Measurements from ENCODE around the gene KRTAP5-11.
"Not testable (repeated sequence)": the region's sequence is repeated elsewhere in the genome, so short reads cannot be mapped to it uniquely, and the experiment has no call there.

The KRTAP5-11 gene

DNA sequence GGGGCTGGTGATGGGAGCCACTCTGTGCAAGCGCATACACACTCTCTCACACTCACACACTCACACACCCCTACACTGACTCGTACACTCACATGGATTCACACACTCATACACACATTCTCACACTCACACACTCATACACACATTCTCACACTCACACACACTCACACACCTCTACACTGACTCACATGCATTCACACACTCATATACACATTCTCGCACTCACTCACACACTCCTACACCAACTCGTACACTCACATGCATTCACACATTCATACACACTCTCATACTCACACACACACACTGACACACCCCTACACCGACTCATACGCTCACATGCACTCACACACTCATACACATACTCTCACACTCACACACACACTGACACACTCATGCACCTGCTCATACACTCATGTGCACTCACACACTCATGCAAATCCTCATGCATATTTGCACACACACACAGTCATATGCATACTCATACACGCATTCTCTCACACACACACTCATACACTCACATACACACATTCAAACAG is 5.1 kb downstream of the KRTAP5-11 start:
- no peak for TF ChIP-seq CTCF (IDR thresholded peaks at IDR 0.05; ENCODE audit: borderline replicate concordance, insufficient read depth, low read depth, low read length)
- H3K4me3 ChIP-seq (ENCODE audit: low read depth, low read length): no peak overlapping the region

GRCh38 chr11:71576688-71577465 is 5.8 kb downstream of the KRTAP5-11 start:
- H3K4me3 ChIP-seq (ENCODE audit: low read depth, low read length): not testable (repeated sequence)

DNA sequence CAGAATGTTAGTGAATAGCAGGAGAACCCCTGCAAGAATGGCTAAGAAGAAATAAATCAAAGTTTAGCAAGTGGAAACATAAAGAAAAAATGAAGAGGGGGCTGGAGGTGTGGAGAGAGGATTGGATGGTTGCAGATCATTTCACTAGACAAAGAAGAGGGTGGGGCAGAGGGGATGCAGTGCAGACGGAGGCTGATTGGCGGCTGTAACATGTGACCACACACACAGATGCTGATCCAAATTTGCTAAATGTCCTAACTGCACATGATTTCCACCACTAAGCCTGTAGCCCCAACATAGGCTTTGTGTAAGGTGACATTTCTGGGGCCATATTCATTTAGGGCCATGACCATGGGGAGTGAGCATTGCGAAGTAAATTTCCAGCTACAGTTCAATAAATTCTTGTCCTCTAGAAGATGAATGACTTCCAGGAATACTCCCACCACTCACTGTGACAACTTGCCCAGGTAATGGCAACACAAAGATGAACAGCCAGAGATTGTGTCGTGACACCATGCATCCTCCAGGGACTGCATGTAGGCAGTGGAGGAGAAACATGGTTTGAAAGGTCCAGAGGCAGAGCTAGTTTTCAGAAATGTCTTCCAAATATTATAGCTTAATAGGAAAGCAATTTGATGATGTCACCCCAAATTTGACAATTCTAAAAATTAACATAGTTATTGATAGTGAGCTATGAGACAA is 6.8 kb downstream of the KRTAP5-11 start:
- no peak overlapping the region for H3K4me3 ChIP-seq (ENCODE audit: low read depth, low read length)
- no peak for TF ChIP-seq CTCF (IDR thresholded peaks at IDR 0.05; ENCODE audit: borderline replicate concordance, insufficient read depth, low read depth, low read length)

- no peak for TF ChIP-seq CTCF (IDR thresholded peaks at IDR 0.05; ENCODE audit: borderline replicate concordance, insufficient read depth, low read depth, low read length)
- H3K4me3 ChIP-seq (ENCODE audit: low read depth, low read length): no peak overlapping the region
Observed at GRCh38 chr11:71574418-71574817, 8.3 kb downstream of the KRTAP5-11 start.

- no peak for TF ChIP-seq CTCF (IDR thresholded peaks at IDR 0.05; ENCODE audit: borderline replicate concordance, insufficient read depth, low read depth, low read length)
- H3K4me3 ChIP-seq (ENCODE audit: low read depth, low read length): no peak overlapping the region
Observed at GRCh38 chr11:71572811-71573210, 9.9 kb downstream of the KRTAP5-11 start.

DNA sequence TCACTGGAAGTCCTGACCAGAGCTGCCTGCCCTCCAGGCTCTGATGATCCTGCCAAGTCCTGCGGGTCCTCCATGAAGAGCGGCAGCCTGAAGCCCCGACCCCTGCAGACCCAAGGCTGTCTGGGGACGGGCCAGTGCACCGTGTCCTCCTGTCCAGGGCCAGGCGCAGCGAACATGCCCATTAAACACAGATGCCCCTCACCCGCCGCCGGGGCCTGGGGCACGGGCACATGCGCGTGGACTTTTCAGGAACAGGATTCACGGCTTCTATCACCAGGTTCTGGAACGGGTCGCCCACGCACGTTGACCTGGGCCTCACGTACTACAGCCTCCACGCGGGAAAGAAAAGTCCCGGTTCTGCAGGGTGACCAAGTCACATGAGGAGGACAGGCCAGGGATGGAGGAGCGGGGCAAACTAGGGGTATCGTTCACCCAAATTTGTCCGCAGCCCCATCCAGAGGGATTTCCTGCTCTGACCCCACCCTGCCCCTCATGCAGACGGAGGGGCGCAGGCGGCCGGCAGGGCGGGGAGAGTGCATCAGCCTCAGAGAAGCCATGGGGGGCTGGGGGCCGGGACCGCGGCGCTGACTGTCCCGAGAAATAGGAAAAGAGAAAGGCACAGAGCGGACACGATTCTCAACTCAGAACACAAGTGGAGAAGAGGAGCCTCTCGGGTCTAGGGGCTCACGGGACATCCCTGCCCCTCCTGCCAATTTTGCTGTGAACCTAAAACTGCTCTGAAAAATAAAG is 11.4 kb downstream of the KRTAP5-11 start:
- not testable (repeated sequence) for H3K4me3 ChIP-seq (ENCODE audit: low read depth, low read length)

DNA sequence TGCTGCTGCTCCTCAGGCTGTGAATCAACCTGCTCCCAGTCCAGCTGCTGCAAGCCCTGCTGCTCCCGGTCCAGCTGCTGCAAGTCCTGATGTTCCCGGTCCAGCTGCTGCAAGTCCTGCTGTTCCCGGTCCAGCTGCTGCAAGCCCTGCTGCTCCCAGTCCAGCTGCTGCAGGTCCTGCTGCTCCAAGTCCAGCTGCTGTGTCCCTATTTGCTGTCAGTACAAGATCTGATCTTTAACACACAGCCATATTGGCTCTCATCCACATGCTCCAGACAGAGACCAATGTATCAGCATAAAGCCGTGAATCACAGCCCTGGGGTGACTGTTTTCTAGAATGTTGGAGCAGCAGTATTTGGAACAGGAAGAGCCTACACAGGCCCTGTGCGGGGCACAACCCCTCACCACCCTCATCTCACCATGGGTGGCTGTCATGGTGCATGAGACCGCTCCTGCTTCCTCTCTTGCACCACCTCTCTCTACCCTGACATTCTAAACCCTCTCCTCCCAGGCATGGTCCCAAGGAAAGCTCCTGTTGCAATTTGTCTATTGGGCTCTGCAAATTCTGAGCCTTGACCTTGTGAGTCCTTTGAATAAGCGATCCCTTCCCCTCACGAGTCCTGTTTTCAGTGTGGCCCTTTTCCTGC is 13.8 kb downstream of the KRTAP5-11 start:
- no peak overlapping the region for H3K4me3 ChIP-seq (ENCODE audit: low read depth, low read length)

DNA sequence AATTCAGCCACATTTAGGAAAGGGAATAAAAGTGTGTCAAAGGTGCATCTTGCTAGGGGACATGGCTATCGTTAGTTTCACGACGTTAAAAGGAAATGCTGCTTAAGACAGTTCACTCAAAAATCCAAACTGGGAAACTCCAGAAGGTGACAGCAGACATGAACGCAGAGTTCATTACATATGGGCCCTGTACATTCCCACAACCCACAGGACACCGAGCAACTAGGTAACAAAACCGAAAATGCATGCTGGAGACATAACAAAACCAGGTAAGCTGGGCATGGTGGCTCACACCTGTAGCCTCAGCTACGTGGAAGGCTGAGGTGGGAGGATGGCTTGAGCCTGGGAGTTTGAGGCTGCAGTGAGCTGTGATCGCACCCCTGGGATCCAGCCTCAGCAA is 15.0 kb downstream of the KRTAP5-11 start:
- H3K4me3 ChIP-seq (ENCODE audit: low read depth, low read length): not testable (repeated sequence)

More for the DNA sequence above, 13.8 kb downstream of the KRTAP5-11 start:
- TF ChIP-seq CTCF (IDR thresholded peaks at IDR 0.05; ENCODE audit: borderline replicate concordance, insufficient read depth, low read depth, low read length): no peak

DNA sequence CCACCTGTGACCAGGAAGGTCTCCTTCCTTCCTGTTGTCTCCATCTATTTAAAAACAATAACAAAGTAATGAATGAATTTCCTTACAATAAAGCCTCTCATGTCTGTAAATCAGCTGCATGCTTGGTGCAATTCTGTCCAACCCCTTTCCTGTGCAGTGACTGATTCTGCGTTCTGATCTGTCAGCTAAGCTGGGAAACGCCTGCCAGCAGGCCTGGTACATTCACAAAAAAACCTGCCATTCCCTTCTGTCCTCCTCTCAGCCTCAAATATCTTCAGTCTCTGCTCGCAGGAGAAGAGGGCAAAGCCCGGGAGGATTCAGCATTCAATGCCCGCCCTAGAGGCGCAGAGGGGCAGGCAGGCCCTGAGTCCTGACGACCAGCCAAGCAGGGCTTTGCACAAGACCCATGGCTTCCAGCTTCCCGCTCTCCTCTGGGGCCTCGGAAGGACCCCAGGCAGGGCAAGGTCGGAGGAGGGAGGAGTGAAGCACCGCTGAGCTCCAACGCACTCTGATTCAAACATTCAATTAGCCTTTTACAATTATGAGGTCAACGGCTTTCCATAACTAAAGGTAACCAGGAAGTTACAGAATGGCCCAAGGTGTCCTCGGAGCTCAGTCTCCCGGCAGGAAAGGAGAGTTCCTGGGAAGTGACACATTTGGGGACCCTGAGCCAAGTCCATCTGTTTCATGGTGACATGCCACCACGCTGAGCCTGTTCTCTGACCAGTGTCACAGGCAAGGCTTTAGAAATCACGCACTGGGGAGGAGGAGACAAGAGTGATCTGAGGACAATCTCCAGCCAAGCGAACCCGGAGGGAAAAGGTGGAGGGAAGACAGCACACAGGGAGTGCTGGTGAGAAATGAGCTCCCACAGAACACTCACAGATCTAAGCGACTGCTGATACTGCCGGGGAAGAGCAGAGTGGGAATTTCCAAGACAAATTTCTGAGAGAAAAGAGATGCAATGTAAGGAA is 15.8 kb downstream of the KRTAP5-11 start:
- not testable (repeated sequence) for H3K4me3 ChIP-seq (ENCODE audit: low read depth, low read length)

Data from GM12875 (cell line).